ENCODE results near the gene ABHD6.
"Not testable (repeated sequence)": the region's sequence is repeated elsewhere in the genome, so short reads cannot be mapped to it uniquely, and the experiment has no call there.

The ABHD6 gene

GRCh38 chr3:58324391-58325390 is 87.1 kb downstream of the ABHD6 start:
- DNase-seq, result no peak

- DNase-seq, result no peak
Measured at GRCh38 chr3:58325525-58325992, 88.0 kb downstream of the ABHD6 start.

DNA sequence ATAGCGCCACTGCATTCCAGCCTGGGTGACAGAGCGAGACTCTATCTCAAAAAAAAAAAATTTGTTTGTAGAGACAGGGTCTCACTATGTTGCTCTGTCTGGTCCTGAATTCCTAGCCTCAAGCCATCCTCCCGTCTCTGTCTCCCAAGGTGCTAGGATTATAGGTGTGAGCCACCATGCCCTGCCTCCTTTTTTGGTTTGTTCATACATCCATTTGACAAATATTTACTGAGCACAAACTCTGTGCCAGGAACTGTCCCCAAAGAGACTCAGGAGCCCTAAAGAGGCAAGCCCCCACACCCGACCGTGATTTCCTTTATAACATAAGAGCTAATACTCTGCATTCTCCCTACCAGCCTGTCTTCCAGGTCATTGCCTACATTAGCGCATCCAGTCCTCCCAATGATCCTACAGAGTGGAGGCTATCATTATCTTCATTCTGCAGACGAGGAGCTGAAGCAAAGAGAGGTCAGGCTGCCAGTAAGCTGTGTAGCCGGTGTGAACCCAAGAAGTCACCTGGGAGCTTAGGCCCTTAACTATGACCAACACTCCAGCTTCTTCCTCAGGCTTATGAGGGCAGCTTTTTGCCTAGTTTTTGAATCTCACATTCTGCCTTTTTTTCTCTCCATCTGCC is 88.8 kb downstream of the ABHD6 start:
- no peak for DNase-seq

DNA sequence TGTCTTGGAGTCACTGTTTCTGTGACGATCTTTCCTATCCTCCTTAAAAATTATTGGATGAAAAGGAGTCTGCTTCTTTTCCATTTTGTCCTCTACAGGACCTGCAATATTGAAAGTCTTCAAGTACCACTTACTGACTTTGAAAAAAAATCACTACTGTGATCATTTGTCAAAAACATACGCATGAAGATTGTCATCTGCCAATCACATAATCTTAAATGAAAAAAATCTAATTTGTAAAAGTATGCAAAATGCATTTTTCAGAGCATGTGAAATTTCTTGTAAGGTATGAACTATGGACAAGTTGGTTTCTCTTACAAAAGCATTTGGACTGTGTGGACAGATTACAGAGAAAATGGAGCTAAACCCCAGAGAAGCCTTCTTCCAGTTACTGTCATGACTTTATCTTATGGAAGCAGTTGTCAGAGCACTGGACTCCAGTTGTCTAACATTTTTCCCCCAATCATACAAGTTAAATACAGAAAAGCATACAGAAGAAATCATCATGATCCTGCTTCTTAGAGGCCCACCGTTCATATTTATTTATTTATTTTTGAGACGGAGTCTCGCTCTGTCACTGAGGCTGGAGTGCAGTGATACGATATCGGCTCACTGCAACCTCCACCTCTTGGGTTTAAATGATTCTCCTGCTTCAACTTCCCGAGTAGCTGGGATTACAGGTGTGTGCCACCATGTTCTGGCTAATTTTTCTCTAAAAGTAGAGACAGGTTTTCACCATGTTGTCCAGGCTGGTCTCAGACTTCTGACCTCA is 91.7 kb downstream of the ABHD6 start:
- DNase-seq, result no peak

GRCh38 chr3:58329922-58330413 is 92.4 kb downstream of the ABHD6 start:
- DNase-seq, result no peak

GRCh38 chr3:58331593-58332152 is 94.1 kb downstream of the ABHD6 start:
- no peak for DNase-seq

GRCh38 chr3:58332575-58333188 is 95.1 kb downstream of the ABHD6 start, which contains the start of gene PXK:
TSS of gene PXK (plus strand) at chr3:58332892. CDS start at chr3:58332989, 97 bp downstream.
- peak; percentile 51 for DNase-seq

- DNase-seq, result peak; percentile 22
Measured at GRCh38 chr3:58333206-58334012, 95.8 kb downstream of the ABHD6 start.

GRCh38 chr3:58334013-58334321 is 96.4 kb downstream of the ABHD6 start:
- no peak for DNase-seq

DNA sequence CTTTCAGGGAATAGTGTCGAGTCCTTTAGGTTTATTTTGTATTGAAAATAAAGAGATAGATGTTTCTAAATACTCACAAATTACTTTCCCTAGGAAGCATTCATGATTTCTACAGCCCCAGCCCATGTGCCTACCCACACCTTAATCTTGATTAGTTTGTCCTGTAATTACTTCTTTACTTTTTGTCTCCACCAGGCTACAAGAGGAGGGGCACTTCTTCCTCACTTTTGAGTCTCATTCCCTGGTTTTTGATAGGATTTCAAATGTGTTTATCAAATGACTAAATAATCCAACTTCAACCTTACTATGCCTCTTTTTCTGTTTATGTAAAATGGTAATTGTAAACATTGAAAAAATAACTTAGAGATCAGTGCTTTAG is 96.9 kb downstream of the ABHD6 start:
- no peak for DNase-seq

DNA sequence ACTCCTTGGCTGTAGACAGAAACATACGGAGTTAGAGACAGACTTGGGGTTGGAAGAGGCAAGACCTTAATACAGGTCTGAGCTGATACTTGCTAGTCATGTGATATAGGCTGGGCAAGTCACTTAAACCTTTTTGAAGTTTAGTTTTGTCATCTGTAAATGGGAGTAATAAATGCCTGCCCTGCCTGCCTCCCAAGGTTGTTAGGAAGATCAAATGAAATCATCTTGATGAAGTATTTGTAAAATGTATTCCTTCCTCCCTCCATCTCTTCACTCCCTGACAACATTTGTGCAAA is 98.0 kb downstream of the ABHD6 start:
- DNase-seq, result no peak

- DNase-seq, result no peak
Measured at GRCh38 chr3:58336135-58336882, 98.7 kb downstream of the ABHD6 start.

GRCh38 chr3:58337190-58337589 is 99.6 kb downstream of the ABHD6 start:
- no peak for DNase-seq

- not testable (repeated sequence) for DNase-seq
Measured at GRCh38 chr3:58339146-58339545, 101.6 kb downstream of the ABHD6 start.

DNA sequence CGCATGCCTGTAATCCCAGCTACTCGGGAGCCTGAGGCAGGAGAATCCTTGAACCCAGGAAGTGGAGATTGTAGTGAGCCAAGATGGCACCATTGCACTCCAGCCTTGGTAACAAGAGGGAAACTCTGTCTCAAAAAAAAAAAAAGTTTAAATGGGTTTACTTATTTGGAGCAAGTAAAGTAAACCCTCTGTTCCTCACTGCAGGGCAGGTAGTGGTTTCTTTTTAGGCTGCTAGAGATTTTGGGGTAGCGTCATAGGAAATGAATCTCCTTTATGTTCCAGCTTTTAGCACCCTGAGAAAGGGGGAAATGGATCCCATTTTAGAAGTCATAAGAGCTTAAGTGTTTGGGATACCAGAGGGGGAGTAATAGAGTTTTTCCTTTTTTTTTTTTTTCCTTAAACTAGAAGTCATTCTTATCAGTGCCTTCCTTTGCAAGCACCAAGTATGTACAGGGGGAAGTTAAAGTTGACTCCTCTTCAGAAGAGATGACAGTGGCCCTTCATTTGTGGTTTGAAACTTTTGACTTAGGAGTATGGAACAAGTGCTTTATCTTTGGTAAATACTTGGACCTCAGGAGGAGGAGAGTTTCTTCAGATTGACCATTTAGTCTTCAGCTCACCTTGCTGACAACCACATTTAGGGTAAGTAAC is 103.1 kb downstream of the ABHD6 start:
- no peak for DNase-seq

- no peak for DNase-seq
Measured at GRCh38 chr3:58341376-58341775, 103.8 kb downstream of the ABHD6 start.

- DNase-seq, result no peak
Measured at GRCh38 chr3:58342676-58343075, 105.1 kb downstream of the ABHD6 start.
